Immature natural killer cell (primary cell): Measurements from ENCODE around the gene NPHP1. TPM values are rescaled to one million over a fixed set of nuclear protein-coding genes. Genes with fewer than 3 reads are reported as not detected.
"Not testable (repeated sequence)": the region's sequence is repeated elsewhere in the genome, so short reads cannot be mapped to it uniquely, and the experiment has no call there.

Experiments
- DNase-seq, 3 donors: peaks; one replicate each; pipeline ENCODE4 v3.0.0; 2022; ENCODE audit warnings: mixed read lengths in 1 of 3
- H3K27ac Mint-ChIP-seq, 6 donors: one replicate each; pipeline ENCODE4 v1.8.0; 2020; ENCODE audit warnings: mixed read lengths in 6 of 6, mild to moderate bottlenecking in 5 of 6, inconsistent platforms in 4 of 6, moderate library complexity in 3 of 6
- H3K27me3 Mint-ChIP-seq, 3 donors: one replicate each; pipeline ENCODE4 v1.8.0; 2020 to 2021; ENCODE audit warnings: low read depth in 3 of 3, mild to moderate bottlenecking in 3 of 3, mixed read lengths in 3 of 3, moderate library complexity in 3 of 3, inconsistent platforms in 1 of 3
- H3K36me3 Mint-ChIP-seq, 3 donors: one replicate each; pipeline ENCODE4 v1.8.0; 2020; ENCODE audit warnings: mixed read lengths in 3 of 3, inconsistent platforms in 2 of 3, mild to moderate bottlenecking in 2 of 3
- H3K4me1 Mint-ChIP-seq, 2 donors: one replicate each; pipeline ENCODE4 v1.8.0; 2020; ENCODE audit warnings: inconsistent platforms in 2 of 2, mild to moderate bottlenecking in 2 of 2, mixed read lengths in 2 of 2, moderate library complexity in 1 of 2
- H3K4me3 Mint-ChIP-seq, 5 donors: one replicate each; pipeline ENCODE4 v1.8.0; 2020; ENCODE audit warnings: mild to moderate bottlenecking in 5 of 5, mixed read lengths in 5 of 5, inconsistent platforms in 3 of 5, moderate library complexity in 3 of 5
- H3K9me3 Mint-ChIP-seq, 6 donors: one replicate each; pipeline ENCODE4 v1.8.0; 2020; ENCODE audit warnings: mild to moderate bottlenecking in 6 of 6, mixed read lengths in 6 of 6, inconsistent platforms in 4 of 6, moderate library complexity in 3 of 6
- polyA plus RNA-seq, 3 donors: library from polyadenylated mRNA; unstranded; fragments of 300-500 nt; fragmentation: Illumina TruSeq; gene quantifications; one replicate each; pipeline ENCODE4 v1.2.3, GENCODE V29; 2021

Gene NPHP1
- polyA plus RNA-seq, 3 donors from 2014 or later = not detected

DNA sequence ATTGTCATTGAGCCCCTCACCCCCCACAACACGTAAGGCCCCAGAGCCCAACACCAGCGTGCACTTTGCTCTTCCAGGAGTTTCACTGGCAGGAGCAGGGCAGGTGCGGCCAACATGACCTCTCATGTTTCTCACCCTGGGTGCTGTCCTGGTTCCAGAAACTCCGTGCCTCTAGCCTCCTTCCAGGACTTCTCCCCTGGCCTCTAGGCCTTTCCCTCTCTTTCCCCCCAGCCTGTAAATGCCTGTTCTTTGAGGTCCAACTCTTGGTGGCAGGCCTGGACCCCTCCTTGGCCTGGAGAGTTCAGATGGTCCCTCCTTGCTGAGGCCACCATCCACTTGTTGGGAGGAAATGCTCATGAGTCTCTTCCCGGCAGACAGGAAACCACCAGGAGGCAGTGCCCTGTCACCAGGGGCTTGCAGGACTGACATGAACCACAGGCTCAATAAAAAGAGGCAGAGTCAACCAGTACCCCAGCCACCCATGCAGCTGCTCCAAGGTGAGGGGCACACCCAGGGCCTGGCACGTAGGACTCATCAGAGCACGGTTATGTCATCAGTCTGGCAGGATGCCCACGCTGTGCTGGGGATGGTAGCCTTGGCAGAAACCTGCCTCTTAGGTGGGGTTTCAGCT lies 90.7 kb downstream of the NPHP1 start:
- Mint-ChIP-seq H3K4me3 (no peak overlapping the region), H3K36me3 (no peaks in the 10 kb centered on the region), H3K9me3 (peaks cover 0 to 2% (median 0%) of the 10 kb centered on the region in 6 donors), H3K4me1 (no peaks in the 10 kb centered on the region), H3K27me3 (peaks cover 4 to 28% (median 17%) of the 10 kb centered on the region in 3 donors), H3K27ac (no peak overlapping the region)
- no peak for DNase-seq

DNA sequence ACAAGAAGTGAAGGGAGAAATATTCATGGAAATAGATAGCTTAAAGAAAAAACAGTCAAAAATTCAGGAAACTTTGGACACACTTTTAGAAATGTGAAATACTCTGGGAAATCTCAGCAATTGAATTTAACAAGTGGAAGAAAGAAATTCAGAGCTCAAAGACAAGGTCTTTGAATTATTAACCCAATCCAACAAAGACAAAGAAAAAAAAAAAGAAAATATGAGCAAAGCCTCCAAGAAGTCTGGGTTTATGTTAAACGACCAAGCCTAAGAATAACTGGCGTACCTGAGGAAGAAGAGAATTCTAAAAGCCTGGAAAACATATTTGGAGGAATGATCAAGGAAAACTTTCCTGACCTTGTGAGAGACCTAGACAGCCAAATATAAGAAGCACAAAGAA lies 96.5 kb downstream of the NPHP1 start:
- peaks cover 2 to 14% (median 5%) of the 10 kb centered on the region in 3 donors for H3K27me3 Mint-ChIP-seq
- not testable (repeated sequence) for H3K4me1 Mint-ChIP-seq, H3K4me3 Mint-ChIP-seq, H3K27ac Mint-ChIP-seq, H3K9me3 Mint-ChIP-seq, H3K36me3 Mint-ChIP-seq, DNase-seq

GRCh38 chr2:110107092-110108079 lies 97.4 kb downstream of the NPHP1 start:
- Mint-ChIP-seq H3K4me3 (no peak overlapping the region), H3K36me3 (no peaks in the 10 kb centered on the region), H3K27ac (no peak overlapping the region), H3K4me1 (no peaks in the 10 kb centered on the region), H3K9me3 (no peaks in the 10 kb centered on the region), H3K27me3 (peaks cover 2 to 14% (median 7%) of the 10 kb centered on the region in 3 donors)
- DNase-seq = no peak

GRCh38 chr2:110106642-110107041 lies 98.2 kb downstream of the NPHP1 start:
- no peak overlapping the region for H3K27ac Mint-ChIP-seq
- peaks cover 2 to 14% (median 7%) of the 10 kb centered on the region in 3 donors for H3K27me3 Mint-ChIP-seq
- H3K9me3 Mint-ChIP-seq = no peaks in the 10 kb centered on the region
- peaks cover 0 to 2% of the 10 kb centered on the region in 2 donors for H3K4me1 Mint-ChIP-seq
- no peak overlapping the region for H3K4me3 Mint-ChIP-seq
- no peaks in the 10 kb centered on the region for H3K36me3 Mint-ChIP-seq
- no peak for DNase-seq

DNA sequence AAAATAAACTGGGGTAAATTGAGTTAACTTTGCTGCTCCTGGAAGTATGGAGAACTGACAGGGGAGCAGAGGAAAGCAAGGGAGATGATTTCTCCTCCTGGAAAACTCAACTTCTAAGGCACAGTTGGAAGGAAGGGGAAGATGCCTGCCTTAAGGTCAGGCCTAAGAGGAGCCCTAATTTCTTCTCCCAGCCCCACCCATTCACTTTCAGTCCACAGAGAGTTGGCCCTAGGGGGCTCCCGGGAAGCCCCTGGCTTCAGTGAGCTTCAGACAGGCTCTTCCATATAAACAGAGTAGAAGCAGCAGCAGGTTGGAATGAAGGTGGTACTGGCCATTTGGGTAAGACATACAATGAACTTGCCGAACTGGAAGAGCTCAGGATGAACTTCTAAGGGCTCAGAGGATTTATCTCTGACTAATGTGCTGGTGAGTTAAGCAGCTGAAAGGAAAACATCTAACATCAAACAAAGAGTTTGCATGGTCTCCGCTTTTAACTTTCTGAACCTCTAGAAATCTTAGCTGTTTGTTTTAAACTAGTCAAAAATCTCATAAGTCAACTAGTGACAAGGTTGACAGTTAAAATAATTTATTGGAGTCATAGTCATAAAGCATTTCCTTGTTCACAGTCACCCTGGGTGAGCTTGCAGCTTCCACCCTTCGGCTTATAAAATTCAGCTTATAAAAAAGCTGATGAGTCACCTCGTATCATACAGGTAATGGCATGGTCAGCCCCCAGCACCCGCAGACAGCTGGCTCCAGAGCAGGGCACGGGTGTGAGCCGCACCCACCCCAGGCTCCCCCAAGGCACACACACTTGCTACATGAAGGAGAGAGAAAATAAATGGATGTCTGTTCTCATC lies 99.0 kb downstream of the NPHP1 start:
- H3K9me3 Mint-ChIP-seq = no peaks in the 10 kb centered on the region
- DNase-seq = no peak
- peaks cover 2 to 13% (median 4%) of the 10 kb centered on the region in 3 donors for H3K27me3 Mint-ChIP-seq
- no peak overlapping the region for H3K27ac Mint-ChIP-seq
- H3K4me3 Mint-ChIP-seq = no peak overlapping the region
- peaks cover 0 to 2% of the 10 kb centered on the region in 2 donors for H3K4me1 Mint-ChIP-seq
- no peaks in the 10 kb centered on the region for H3K36me3 Mint-ChIP-seq

GRCh38 chr2:110105183-110105582 lies 99.6 kb downstream of the NPHP1 start:
- Mint-ChIP-seq H3K4me3 (no peak overlapping the region), H3K9me3 (no peaks in the 10 kb centered on the region), H3K4me1 (peaks cover 0 to 2% of the 10 kb centered on the region in 2 donors), H3K36me3 (no peaks in the 10 kb centered on the region), H3K27me3 (peaks cover 2 to 8% (median 4%) of the 10 kb centered on the region in 3 donors), H3K27ac (no peak overlapping the region)
- DNase-seq = no peak

DNA sequence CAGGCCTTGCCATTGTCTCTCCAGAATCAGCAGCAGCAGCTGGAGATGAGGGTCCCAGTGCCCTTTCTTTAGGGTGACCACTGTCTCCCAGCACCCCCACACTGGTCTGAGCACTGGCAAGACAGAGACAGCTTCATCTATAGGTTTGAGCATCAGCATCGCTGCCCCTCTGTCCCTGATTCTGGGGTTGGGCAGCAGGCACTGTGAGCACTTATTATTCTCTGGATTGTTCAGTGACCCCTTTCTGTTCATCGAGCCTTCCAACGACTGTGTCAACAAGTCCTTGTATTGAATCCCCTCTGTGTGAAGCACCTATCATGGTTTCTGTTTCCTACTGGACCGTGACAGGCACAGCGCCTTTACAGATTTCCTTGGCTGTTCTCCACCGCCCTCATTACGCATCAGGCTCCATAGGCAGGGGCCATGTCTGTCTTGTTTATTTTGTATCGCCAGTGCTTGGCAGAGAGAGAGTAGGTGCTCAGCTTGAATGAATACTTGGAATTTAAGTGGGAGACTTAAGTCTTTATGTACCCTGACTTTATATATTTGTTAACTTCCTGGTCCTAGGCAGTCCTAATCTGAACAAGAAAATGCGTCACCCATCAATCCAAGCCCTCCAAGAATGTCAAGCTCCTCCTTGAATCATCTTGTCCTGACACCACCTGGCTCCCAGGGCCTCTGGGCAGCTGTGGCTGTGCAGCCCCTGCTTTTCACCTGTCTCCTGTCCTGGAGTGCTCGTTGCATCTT lies 100.6 kb downstream of the NPHP1 start:
- Mint-ChIP-seq H3K27me3 (peaks cover 2 to 8% (median 4%) of the 10 kb centered on the region in 3 donors), H3K4me3 (no peak overlapping the region)

GRCh38 chr2:110103061-110103961 lies 101.5 kb downstream of the NPHP1 start:
- DNase-seq = no peak
- Mint-ChIP-seq H3K4me3 (no peak overlapping the region), H3K4me1 (peaks cover 0 to 2% of the 10 kb centered on the region in 2 donors), H3K27me3 (peaks cover 2 to 4% (median 4%) of the 10 kb centered on the region in 3 donors), H3K27ac (no peak overlapping the region), H3K36me3 (no peaks in the 10 kb centered on the region), H3K9me3 (no peaks in the 10 kb centered on the region)

More for the DNA sequence above, 100.6 kb downstream of the NPHP1 start:
- H3K27ac Mint-ChIP-seq = no peak overlapping the region
- DNase-seq = no peak
- no peaks in the 10 kb centered on the region for H3K9me3 Mint-ChIP-seq
- H3K36me3 Mint-ChIP-seq = no peaks in the 10 kb centered on the region
- peaks cover 0 to 2% of the 10 kb centered on the region in 2 donors for H3K4me1 Mint-ChIP-seq

DNA sequence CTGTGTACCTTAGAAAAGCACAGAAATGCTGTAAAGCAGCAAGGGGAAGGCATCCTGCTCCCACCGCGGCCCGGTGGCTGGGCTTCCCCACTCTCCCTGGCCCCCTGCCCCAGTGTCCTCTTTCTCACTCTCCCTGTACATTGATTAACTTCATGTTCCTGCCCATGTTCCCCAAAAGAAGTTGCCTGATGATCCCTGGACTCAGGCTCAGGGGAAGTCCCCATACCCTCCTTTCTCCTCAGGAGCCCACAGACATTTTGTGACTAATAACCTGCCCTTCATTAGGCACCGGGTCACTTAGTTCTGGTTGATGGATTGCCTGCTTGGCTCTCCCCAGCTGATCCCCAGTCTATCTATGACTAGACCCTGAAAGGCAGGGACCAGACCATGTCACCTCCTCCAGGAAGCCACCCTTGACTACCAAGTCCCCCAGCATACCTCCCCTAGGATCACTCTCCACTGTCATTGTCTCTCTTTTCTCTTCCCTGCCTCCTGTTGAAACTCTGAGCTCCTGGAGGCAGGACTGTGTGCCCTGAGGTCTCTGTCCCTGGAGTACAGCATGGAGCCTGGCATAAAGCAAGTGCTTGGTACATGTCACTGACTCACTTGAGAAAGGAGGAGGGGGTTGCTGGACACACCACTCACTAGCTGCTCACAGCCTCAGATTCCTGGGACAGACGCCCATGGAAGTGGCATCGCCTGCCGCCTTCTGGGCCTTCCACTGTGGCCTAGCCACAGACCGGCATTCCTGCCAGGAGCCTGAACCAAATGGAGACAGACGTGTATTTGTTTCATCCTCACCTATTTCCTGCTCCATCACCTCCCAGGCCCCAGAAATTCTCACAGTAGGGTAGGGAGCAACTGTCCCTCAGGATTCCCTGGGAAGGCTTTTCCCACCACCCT lies 102.7 kb downstream of the NPHP1 start:
- H3K27ac Mint-ChIP-seq = no peak overlapping the region
- peaks cover 0 to 2% of the 10 kb centered on the region in 2 donors for H3K4me1 Mint-ChIP-seq
- no peak for DNase-seq
- no peak overlapping the region for H3K4me3 Mint-ChIP-seq
- no peaks in the 10 kb centered on the region for H3K36me3 Mint-ChIP-seq
- H3K9me3 Mint-ChIP-seq = no peaks in the 10 kb centered on the region
- H3K27me3 Mint-ChIP-seq = peaks cover 0 to 4% (median 4%) of the 10 kb centered on the region in 3 donors

- no peak for DNase-seq
These were observed 103.5 kb downstream of the NPHP1 start for GRCh38 chr2:110101280-110101844.

GRCh38 chr2:110100880-110101279 lies 103.9 kb downstream of the NPHP1 start:
- H3K4me3 Mint-ChIP-seq, DNase-seq, H3K9me3 Mint-ChIP-seq, H3K27ac Mint-ChIP-seq, H3K4me1 Mint-ChIP-seq, H3K27me3 Mint-ChIP-seq, H3K36me3 Mint-ChIP-seq: not testable (repeated sequence)

More at GRCh38 chr2:110101280-110101844, 103.5 kb downstream of the NPHP1 start:
- H3K9me3 Mint-ChIP-seq = no peaks in the 10 kb centered on the region
- no peak overlapping the region for H3K27ac Mint-ChIP-seq
- peaks cover 0 to 4% (median 2%) of the 10 kb centered on the region in 3 donors for H3K27me3 Mint-ChIP-seq
- peaks cover 0 to 2% of the 10 kb centered on the region in 2 donors for H3K4me1 Mint-ChIP-seq
- no peaks in the 10 kb centered on the region for H3K36me3 Mint-ChIP-seq
- H3K4me3 Mint-ChIP-seq = no peak overlapping the region
